ENCODE measurements around the gene ARSJ.

Gene ARSJ

DNA sequence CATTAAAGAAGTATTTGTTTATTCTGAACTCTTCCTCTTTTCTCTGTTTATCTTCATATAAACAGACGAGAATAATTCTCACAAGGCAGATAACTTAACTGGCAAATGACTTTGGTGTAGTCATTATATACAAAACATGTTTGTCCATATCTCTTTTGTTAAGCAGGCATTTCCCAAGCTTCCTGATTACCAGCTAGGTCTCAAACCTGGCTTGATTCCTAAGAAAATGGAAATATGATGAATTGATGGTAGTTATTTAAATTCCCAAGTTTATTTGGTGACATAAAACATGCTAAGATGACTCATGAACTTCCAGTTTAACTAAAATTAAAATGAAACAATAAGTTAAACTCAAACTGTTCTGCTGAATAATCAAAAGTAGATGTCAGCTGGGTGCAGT, 96.8 kb downstream of the ARSJ start:
- Histone ChIP-seq H3K27me3 (ENCODE audit: control insufficient read depth, low read length) (no peaks in the 10 kb centered on the region), H3K36me3 (ENCODE audit: control insufficient read depth, low read length) (no peaks in the 10 kb centered on the region), H3K79me2 (ENCODE audit: control insufficient read depth, low read length) (no peaks in the 10 kb centered on the region), H3K4me2 (ENCODE audit: low read length) (no peak overlapping the region), H3F3A (ENCODE audit: control insufficient read depth, insufficient read depth) (no peaks in the 10 kb centered on the region), H3K27ac (ENCODE audit: low read depth, low read length) (no peak overlapping the region), H4K20me1 (ENCODE audit: control insufficient read depth, insufficient read depth, low read depth, low read length) (no peaks in the 10 kb centered on the region), H3K4me3 (ENCODE audit: low read length) (no peak overlapping the region), H3K9me3 (ENCODE audit: control insufficient read depth, insufficient read depth, low read length) (no peaks in the 10 kb centered on the region), H3K4me1 (ENCODE audit: control insufficient read depth, low read length) (no peaks in the 10 kb centered on the region), H3K9me2 (replicated peaks; ENCODE audit: control insufficient read depth, low read length) (no peaks in the 10 kb centered on the region)
- TF ChIP-seq EZH2phosphoT487 (IDR thresholded peaks at IDR 0.05; ENCODE audit: borderline replicate concordance, low read length), result no peak
- TF ChIP-seq, protein P1, sequence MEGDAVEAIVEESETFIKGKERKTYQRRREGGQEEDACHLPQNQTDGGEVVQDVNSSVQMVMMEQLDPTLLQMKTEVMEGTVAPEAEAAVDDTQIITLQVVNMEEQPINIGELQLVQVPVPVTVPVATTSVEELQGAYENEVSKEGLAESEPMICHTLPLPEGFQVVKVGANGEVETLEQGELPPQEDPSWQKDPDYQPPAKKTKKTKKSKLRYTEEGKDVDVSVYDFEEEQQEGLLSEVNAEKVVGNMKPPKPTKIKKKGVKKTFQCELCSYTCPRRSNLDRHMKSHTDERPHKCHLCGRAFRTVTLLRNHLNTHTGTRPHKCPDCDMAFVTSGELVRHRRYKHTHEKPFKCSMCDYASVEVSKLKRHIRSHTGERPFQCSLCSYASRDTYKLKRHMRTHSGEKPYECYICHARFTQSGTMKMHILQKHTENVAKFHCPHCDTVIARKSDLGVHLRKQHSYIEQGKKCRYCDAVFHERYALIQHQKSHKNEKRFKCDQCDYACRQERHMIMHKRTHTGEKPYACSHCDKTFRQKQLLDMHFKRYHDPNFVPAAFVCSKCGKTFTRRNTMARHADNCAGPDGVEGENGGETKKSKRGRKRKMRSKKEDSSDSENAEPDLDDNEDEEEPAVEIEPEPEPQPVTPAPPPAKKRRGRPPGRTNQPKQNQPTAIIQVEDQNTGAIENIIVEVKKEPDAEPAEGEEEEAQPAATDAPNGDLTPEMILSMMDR (IDR thresholded peaks at IDR 0.05; ENCODE audit: low read depth, low read length, poor library complexity, severe bottlenecking), result no peak

DNA sequence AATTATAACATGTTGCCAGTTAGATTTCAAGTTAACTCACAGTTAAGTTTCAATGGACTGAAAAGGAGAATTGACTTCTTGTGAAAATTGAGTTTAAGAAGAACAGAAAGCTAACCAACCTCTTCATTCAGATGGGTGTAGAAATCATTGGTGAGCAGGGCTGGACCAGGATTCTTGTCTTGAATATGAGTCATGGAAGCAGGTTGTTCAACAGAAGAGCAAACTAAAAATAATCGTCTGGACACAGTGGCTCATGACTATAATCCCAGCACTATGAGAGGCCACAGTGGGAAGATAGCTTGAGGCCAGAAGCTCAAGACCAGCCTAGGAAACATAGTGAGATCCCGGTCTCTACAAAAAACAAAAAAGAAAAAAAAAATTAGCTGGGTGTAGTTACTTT, 98.2 kb downstream of the ARSJ start:
- TF ChIP-seq EZH2phosphoT487 (IDR thresholded peaks at IDR 0.05; ENCODE audit: borderline replicate concordance, low read length), result no peak
- TF ChIP-seq, protein P1 (IDR thresholded peaks at IDR 0.05; ENCODE audit: low read depth, low read length, poor library complexity, severe bottlenecking), result no peak
- H3F3A ChIP-seq (ENCODE audit: control insufficient read depth, insufficient read depth), result no peaks in the 10 kb centered on the region
- no peaks in the 10 kb centered on the region for H3K9me3 ChIP-seq (ENCODE audit: control insufficient read depth, insufficient read depth, low read length)
- no peaks in the 10 kb centered on the region for H3K36me3 ChIP-seq (ENCODE audit: control insufficient read depth, low read length)
- H4K20me1 ChIP-seq (ENCODE audit: control insufficient read depth, insufficient read depth, low read depth, low read length), result no peaks in the 10 kb centered on the region
- H3K27ac ChIP-seq (ENCODE audit: low read depth, low read length), result no peak overlapping the region
- no peak overlapping the region for H3K4me3 ChIP-seq (ENCODE audit: low read length)
- no peaks in the 10 kb centered on the region for H3K27me3 ChIP-seq (ENCODE audit: control insufficient read depth, low read length)
- H3K9me2 ChIP-seq (replicated peaks; ENCODE audit: control insufficient read depth, low read length), result no peaks in the 10 kb centered on the region
- H3K4me2 ChIP-seq (ENCODE audit: low read length), result no peak overlapping the region
- no peaks in the 10 kb centered on the region for H3K4me1 ChIP-seq (ENCODE audit: control insufficient read depth, low read length)
- H3K79me2 ChIP-seq (ENCODE audit: control insufficient read depth, low read length), result no peaks in the 10 kb centered on the region

DNA sequence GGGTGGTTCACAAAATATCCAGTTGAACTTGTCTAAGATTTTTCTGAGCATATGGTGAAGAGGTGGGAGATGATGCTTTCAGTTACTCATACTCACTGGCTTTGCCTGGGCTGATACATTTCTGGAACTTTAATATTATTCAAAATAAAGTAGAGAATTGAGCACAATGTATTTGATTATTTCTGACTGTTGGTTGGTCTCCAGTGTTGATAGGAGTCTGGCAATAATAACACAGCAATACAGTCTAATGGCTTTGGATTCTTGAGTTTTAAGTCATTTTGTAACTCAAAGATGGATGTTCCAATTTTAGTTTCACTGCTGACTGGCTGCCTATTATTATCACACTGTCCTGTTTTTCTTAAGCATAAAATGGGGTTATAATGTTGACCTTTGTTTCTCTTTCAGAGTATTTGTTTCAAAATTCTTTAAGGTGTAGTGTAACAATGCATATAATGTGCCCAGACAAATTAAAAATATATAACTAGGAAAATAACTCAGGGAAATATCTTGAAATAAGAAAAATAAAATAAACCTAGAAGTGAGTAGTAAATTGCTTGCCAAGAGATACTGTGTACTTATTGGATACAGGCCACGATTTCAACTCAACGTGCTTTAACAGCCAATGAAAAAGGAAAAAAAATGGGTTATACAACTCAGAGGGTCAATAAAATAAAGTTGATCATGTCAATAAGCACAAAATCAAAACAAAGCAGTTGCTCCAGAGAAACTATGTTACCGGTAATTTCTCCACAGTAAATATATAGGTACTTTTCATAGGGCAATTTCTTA, 99.0 kb downstream of the ARSJ start:
- no peak for TF ChIP-seq EZH2phosphoT487 (IDR thresholded peaks at IDR 0.05; ENCODE audit: borderline replicate concordance, low read length)
- TF ChIP-seq, protein P1 (IDR thresholded peaks at IDR 0.05; ENCODE audit: low read depth, low read length, poor library complexity, severe bottlenecking), result no peak
- Histone ChIP-seq H3K79me2 (ENCODE audit: control insufficient read depth, low read length) (no peaks in the 10 kb centered on the region), H3F3A (ENCODE audit: control insufficient read depth, insufficient read depth) (no peaks in the 10 kb centered on the region), H3K4me2 (ENCODE audit: low read length) (no peak overlapping the region), H3K4me1 (ENCODE audit: control insufficient read depth, low read length) (no peaks in the 10 kb centered on the region), H3K27ac (ENCODE audit: low read depth, low read length) (no peak overlapping the region), H3K27me3 (ENCODE audit: control insufficient read depth, low read length) (no peaks in the 10 kb centered on the region), H4K20me1 (ENCODE audit: control insufficient read depth, insufficient read depth, low read depth, low read length) (no peaks in the 10 kb centered on the region), H3K9me2 (replicated peaks; ENCODE audit: control insufficient read depth, low read length) (no peaks in the 10 kb centered on the region), H3K4me3 (ENCODE audit: low read length) (no peak overlapping the region), H3K36me3 (ENCODE audit: control insufficient read depth, low read length) (no peaks in the 10 kb centered on the region), H3K9me3 (ENCODE audit: control insufficient read depth, insufficient read depth, low read length) (no peaks in the 10 kb centered on the region)

Data from DOHH2 (cell line).